Activated naive CD4-positive, alpha-beta T cell treated with Interleukin-2 at 50 U/mL for 16 hours (primary cell): ENCODE results near the gene DCAF4.
A peak's percentile ranks its signal among the peaks of the same experiment; 100 is the strongest.

Experiments
- DNase-seq: peaks from one replicate; pipeline ENCODE4 v3.0.0-alpha.2; 2020

The DCAF4 gene

GRCh38 chr14:72926292-72927028, at the start of gene DCAF4:
Gene DCAF4 (plus strand): TSS chr14:72926464. CDS start chr14:72937979, 11,515 bp downstream.
- peak; percentile 95 for DNase-seq

- DNase-seq, result no peak
Measured at GRCh38 chr14:72876710-72877063, 49.6 kb upstream of the DCAF4 start.

GRCh38 chr14:72878746-72879145, 47.5 kb upstream of the DCAF4 start:
- no peak for DNase-seq

GRCh38 chr14:72879431-72879830, 46.8 kb upstream of the DCAF4 start:
- no peak for DNase-seq

GRCh38 chr14:72880164-72880563, 46.1 kb upstream of the DCAF4 start:
- no peak for DNase-seq

- no peak for DNase-seq
Measured at GRCh38 chr14:72880820-72881219, 45.4 kb upstream of the DCAF4 start.

- no peak for DNase-seq
Measured at GRCh38 chr14:72881543-72881942, 44.7 kb upstream of the DCAF4 start.

- no peak for DNase-seq
Measured at GRCh38 chr14:72882047-72882446, 44.2 kb upstream of the DCAF4 start.

GRCh38 chr14:72882463-72882862, 43.8 kb upstream of the DCAF4 start:
- DNase-seq, result no peak

- no peak for DNase-seq
Measured at GRCh38 chr14:72883109-72883508, 43.2 kb upstream of the DCAF4 start.

GRCh38 chr14:72883961-72884360, 42.3 kb upstream of the DCAF4 start:
- no peak for DNase-seq

- DNase-seq, result no peak
Measured at GRCh38 chr14:72884386-72884785, 41.9 kb upstream of the DCAF4 start.

- no peak for DNase-seq
Measured at GRCh38 chr14:72887514-72887913, 38.8 kb upstream of the DCAF4 start.

GRCh38 chr14:72888192-72888591, 38.1 kb upstream of the DCAF4 start:
- no peak for DNase-seq

GRCh38 chr14:72888636-72889201, 37.5 kb upstream of the DCAF4 start:
- no peak for DNase-seq

GRCh38 chr14:72889366-72889765, 36.9 kb upstream of the DCAF4 start:
- DNase-seq, result no peak

GRCh38 chr14:72891666-72892102, 34.6 kb upstream of the DCAF4 start:
- DNase-seq, result no peak

- DNase-seq, result peak; percentile 42
Measured at GRCh38 chr14:72892103-72892878, 34.0 kb upstream of the DCAF4 start.

GRCh38 chr14:72892879-72893635, 33.2 kb upstream of the DCAF4 start:
- peak; percentile 30 for DNase-seq

- peak; percentile 96 for DNase-seq
Measured at GRCh38 chr14:72893636-72894322, 32.5 kb upstream of the DCAF4 start, which contains the start of gene DPF3. Gene DPF3 (minus strand): TSS chr14:72894101. CDS start chr14:72894088, 13 bp downstream.

- no peak for DNase-seq
Measured at GRCh38 chr14:72894323-72894622, 32.0 kb upstream of the DCAF4 start.

GRCh38 chr14:72894623-72895378, 31.5 kb upstream of the DCAF4 start:
- DNase-seq, result no peak
